DOHH2 (cell line): ENCODE measurements around the gene LGALS7.

Experiments
- H3F3A ChIP-seq: fragments of 200-600 bp; sonication (generic), shearing (Covaris generic); 2 replicates; pipeline ENCODE4 v1.6.0; 2016; ENCODE audit warnings: antibody characterized with exemption, mild to moderate bottlenecking; ENCODE audit not compliant: control insufficient read depth, insufficient read depth
- H3K27ac ChIP-seq: fragments of 200-600 bp; sonication (generic); 2 replicates; pipeline ENCODE4 v1.5.1; 2014; ENCODE audit warnings: low read depth, mild to moderate bottlenecking, low read length, moderate library complexity
- H3K27me3 ChIP-seq: fragments of 200-600 bp; sonication (generic); 2 replicates; pipeline ENCODE4 v1.6.1; 2014; ENCODE audit warnings: mild to moderate bottlenecking, low read length, mixed read lengths; ENCODE audit not compliant: control insufficient read depth
- H3K36me3 ChIP-seq: fragments of 200-600 bp; sonication (generic); 2 replicates; pipeline ENCODE4 v1.6.1; 2014; ENCODE audit warnings: mild to moderate bottlenecking, low read length, moderate library complexity, mixed read lengths; ENCODE audit not compliant: control insufficient read depth
- H3K4me1 ChIP-seq: fragments of 200-600 bp; sonication (generic); 2 replicates; pipeline ENCODE4 v1.6.1; 2014; ENCODE audit warnings: mild to moderate bottlenecking, low read length, mixed read lengths; ENCODE audit not compliant: control insufficient read depth
- H3K4me2 ChIP-seq: fragments of 200-600 bp; sonication (generic); 2 replicates; pipeline ENCODE4 v1.6.0; 2014; ENCODE audit warnings: mild to moderate bottlenecking, low read length, moderate library complexity
- H3K4me3 ChIP-seq: fragments of 200-600 bp; sonication (generic); 2 replicates; pipeline ENCODE4 v1.5.1; 2014; ENCODE audit warnings: mild to moderate bottlenecking, low read length, mixed read lengths
- H3K79me2 ChIP-seq: fragments of 200-600 bp; sonication (generic); 2 replicates; pipeline ENCODE4 v1.6.1; 2014; ENCODE audit warnings: mild to moderate bottlenecking, low read length, mixed read lengths; ENCODE audit not compliant: control insufficient read depth
- H3K9me2 ChIP-seq: fragments of 200-600 bp; sonication (generic); replicated peaks from 2 replicates; pipeline ENCODE4 v1.6.1; 2014; ENCODE audit warnings: mild to moderate bottlenecking, low read length, mixed read lengths; ENCODE audit not compliant: control insufficient read depth
- H3K9me3 ChIP-seq: fragments of 200-600 bp; sonication (generic); 2 replicates; pipeline ENCODE4 v1.6.1; 2014; ENCODE audit warnings: antibody characterized with exemption, low read length, mixed read lengths; ENCODE audit not compliant: control insufficient read depth, insufficient read depth
- H4K20me1 ChIP-seq: fragments of 200-600 bp; sonication (generic); 2 replicates; pipeline ENCODE4 v1.6.0; 2014; ENCODE audit warnings: low read depth, mild to moderate bottlenecking, antibody characterized with exemption, low read length, moderate library complexity; ENCODE audit not compliant: control insufficient read depth, insufficient read depth
- CTCF ChIP-seq: fragments of 200-600 bp; sonication (generic); IDR thresholded peaks from one replicate; pipeline ENCODE4 v1.5.1; 2014; ENCODE audit warnings: antibody characterized with exemption, mild to moderate bottlenecking, low read depth, low read length; ENCODE audit not compliant: poor library complexity, severe bottlenecking
- EZH2phosphoT487 ChIP-seq: fragments of 200-600 bp; sonication (generic); IDR thresholded peaks from 2 replicates; pipeline ENCODE4 v1.6.1; 2017; ENCODE audit warnings: borderline replicate concordance, mild to moderate bottlenecking, antibody characterized with exemption, low read length, moderate library complexity, mixed read lengths

The LGALS7 gene

GRCh38 chr19:38812841-38813320, 39.6 kb upstream of the LGALS7 start, which contains the start of gene LGALS4:
TSS of gene LGALS4 (minus strand) at chr19:38812945. CDS start at chr19:38812886, 59 bp downstream.
- H3K9me3 ChIP-seq = no peaks in the 10 kb centered on the region
- TF ChIP-seq EZH2phosphoT487 = no peak
- TF ChIP-seq CTCF = no peak
- H3K27me3 ChIP-seq = no peaks in the 10 kb centered on the region
- no peaks in the 10 kb centered on the region for H3F3A ChIP-seq
- no peaks in the 10 kb centered on the region for H3K79me2 ChIP-seq
- H3K4me2 ChIP-seq = no peak within 1 kb of the TSS
- no peaks in the 10 kb centered on the region for H3K9me2 ChIP-seq
- peaks cover 16% of the 10 kb centered on the region for H3K36me3 ChIP-seq
- H3K4me1 ChIP-seq = no peaks in the 10 kb centered on the region
- no peaks in the 10 kb centered on the region for H4K20me1 ChIP-seq
- H3K27ac ChIP-seq = no peak within 1 kb of the TSS
- no peak within 1 kb of the TSS for H3K4me3 ChIP-seq

DNA sequence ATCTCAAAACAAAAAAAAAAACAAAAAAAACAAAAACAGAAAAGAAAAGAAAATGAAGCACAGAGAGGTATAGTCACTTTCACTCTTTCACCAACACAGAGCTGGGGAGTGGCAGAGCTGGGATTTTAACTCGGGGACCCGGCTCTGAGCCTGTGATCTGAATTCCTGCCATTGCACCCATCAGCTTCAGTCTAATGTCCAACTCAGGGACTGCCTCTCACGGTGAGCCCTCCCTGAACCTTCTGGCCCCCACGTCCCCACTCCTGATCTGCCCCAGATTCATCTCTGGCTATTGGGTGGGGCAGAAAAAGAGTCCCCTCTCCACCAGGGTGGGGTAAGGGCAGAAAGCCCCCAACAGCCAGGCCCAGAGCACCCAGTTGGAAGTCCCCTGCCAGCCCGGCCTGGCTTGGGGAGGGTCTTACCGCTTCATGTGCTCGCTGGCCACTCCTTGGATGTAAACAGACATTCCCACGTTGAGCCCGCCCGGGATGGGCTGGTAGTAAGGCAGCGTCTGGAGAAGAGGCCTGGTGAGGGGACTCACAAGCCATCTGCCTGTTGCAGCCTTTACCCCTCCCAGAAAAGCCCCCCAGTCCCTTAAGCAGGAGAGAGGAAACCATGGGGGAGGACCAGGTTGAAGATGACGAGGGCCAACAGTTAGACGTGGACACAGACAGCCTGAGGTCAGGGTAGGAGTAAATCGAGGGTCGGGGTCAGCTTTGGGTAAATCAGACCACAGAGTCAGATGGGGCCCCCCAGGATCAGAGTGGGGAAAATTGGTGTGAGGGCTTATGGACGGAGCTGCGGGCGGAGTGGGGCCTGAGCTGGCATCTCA, 38.9 kb upstream of the LGALS7 start:
- no peaks in the 10 kb centered on the region for H3K9me2 ChIP-seq
- no peak overlapping the region for H3K27ac ChIP-seq
- no peaks in the 10 kb centered on the region for H3F3A ChIP-seq
- no peaks in the 10 kb centered on the region for H4K20me1 ChIP-seq
- peaks cover 12% of the 10 kb centered on the region for H3K36me3 ChIP-seq
- H3K4me1 ChIP-seq = peaks cover 3% of the 10 kb centered on the region
- H3K79me2 ChIP-seq = no peaks in the 10 kb centered on the region
- TF ChIP-seq EZH2phosphoT487 (no peak), CTCF (no peak)
- H3K4me3 ChIP-seq = no peak overlapping the region
- no peaks in the 10 kb centered on the region for H3K9me3 ChIP-seq
- no peaks in the 10 kb centered on the region for H3K27me3 ChIP-seq
- H3K4me2 ChIP-seq = no peak overlapping the region

GRCh38 chr19:38809592-38810252, 36.4 kb upstream of the LGALS7 start:
- no peaks in the 10 kb centered on the region for H3K36me3 ChIP-seq
- H3K4me2 ChIP-seq = no peak overlapping the region
- no peak overlapping the region for H3K4me3 ChIP-seq

More at GRCh38 chr19:38809592-38810252, 36.4 kb upstream of the LGALS7 start:
- Histone ChIP-seq H3K4me1 (peaks cover 15% of the 10 kb centered on the region), H3K9me2 (no peaks in the 10 kb centered on the region), H3F3A (no peaks in the 10 kb centered on the region), H3K27ac (no peak overlapping the region), H3K27me3 (no peaks in the 10 kb centered on the region), H3K9me3 (no peaks in the 10 kb centered on the region), H4K20me1 (no peaks in the 10 kb centered on the region), H3K79me2 (no peaks in the 10 kb centered on the region)
- TF ChIP-seq EZH2phosphoT487 (no peak), CTCF (no peak)
